ENCODE results near the gene ZNF292. TPM values are rescaled to one million over a fixed set of nuclear protein-coding genes. Genes with fewer than 3 reads are reported as not detected.
"Not testable (repeated sequence)": the region's sequence is repeated elsewhere in the genome, so short reads cannot be mapped to it uniquely, and the experiment has no call there.

The ZNF292 gene
- total RNA-seq, 2 donors from 2014 or later = 63.2 to 65.9 TPM

GRCh38 chr6:87209812-87210211 lies 54.4 kb downstream of the ZNF292 start:
- no peaks in the 10 kb centered on the region for H3K36me3 Mint-ChIP-seq
- peaks cover 40 to 48% of the 10 kb centered on the region in 2 donors for H3K4me1 Mint-ChIP-seq (ENCODE audit: low read depth in 2 of 2)
- no peak overlapping the region for H3K4me3 Mint-ChIP-seq
- ATAC-seq = no peak
- H3K27ac Mint-ChIP-seq = no peak overlapping the region
- no peaks in the 10 kb centered on the region for H3K9me3 Mint-ChIP-seq
- no peaks in the 10 kb centered on the region for H3K27me3 Mint-ChIP-seq
- no peak for DNase-seq (ENCODE audit: low spot score)

DNA sequence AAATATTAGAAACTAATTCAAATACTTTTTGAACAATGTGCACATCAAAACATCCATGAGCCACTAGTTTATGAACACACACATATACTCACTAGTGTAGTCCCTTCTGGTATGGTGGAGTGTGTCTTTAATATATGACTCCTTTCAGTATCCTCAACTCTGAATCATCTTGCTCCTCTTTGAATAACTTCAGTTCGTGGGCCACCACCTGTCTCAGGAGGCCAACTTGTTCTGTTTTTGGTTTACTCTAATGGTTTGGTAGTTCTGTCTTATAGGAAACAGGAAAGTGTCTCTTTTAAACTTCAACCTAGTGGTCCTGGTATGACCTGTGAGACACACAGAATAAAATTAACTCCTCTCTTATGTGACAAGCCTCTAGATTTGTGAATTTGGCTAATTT lies 55.6 kb downstream of the ZNF292 start:
- Mint-ChIP-seq H3K36me3 (no peaks in the 10 kb centered on the region), H3K4me1 (ENCODE audit: low read depth in 2 of 2) (peaks cover 40 to 43% of the 10 kb centered on the region in 2 donors), H3K27ac (no peak overlapping the region), H3K9me3 (no peaks in the 10 kb centered on the region), H3K27me3 (no peaks in the 10 kb centered on the region), H3K4me3 (no peak overlapping the region)
- DNase-seq (ENCODE audit: low spot score) (no peak), ATAC-seq (peak in 1 of 2 donors; percentile 75)

DNA sequence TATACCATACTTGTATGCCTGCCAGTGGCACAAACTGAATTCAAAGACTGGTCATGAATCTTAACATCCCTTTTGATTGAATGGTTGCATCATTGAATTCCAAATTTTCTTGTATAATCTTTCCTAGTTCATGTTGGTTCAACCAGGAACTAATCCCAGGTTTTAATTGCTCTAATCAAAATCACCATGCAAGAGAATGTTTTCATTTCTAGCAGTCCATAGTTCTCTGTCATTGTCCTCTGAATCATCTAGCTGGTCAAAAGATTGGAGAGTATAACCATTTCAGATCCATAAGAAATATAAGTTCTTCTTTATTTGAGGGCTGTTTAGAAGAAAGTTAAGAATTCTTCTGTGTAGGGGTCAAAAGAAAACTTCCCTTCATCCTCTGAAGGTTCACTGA lies 57.2 kb downstream of the ZNF292 start:
- peak overlapping the region in 1 of 2 donors; percentile 2 for H3K27ac Mint-ChIP-seq

DNA sequence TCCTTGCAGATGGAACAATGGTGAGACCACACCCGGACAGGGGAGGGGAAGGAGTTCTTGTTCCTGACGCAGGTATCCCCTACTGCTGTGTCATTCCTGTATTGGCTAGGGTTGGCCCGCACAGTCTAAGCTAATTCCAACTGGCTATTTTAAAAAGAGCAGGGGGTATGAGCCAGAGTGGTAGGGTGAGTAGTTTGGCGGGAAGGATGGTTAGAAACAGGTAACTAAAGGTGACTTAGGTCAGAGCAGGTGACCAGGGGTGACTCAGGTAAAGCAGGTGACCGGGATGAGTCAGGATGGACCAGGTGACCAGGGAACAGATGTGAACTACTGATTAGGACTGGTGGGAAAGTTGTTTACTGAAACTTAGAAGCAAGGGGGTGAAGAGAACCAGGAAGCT lies 58.0 kb downstream of the ZNF292 start:
- DNase-seq (ENCODE audit: low spot score) (no peak), ATAC-seq (no peak)
- peak overlapping the region; percentile 2 to 21 for H3K27ac Mint-ChIP-seq
- H3K4me1 Mint-ChIP-seq (ENCODE audit: low read depth in 2 of 2) = peaks cover 25 to 35% of the 10 kb centered on the region in 2 donors
- H3K36me3 Mint-ChIP-seq = no peaks in the 10 kb centered on the region
- H3K27me3 Mint-ChIP-seq = no peaks in the 10 kb centered on the region
- no peak overlapping the region for H3K4me3 Mint-ChIP-seq
- no peaks in the 10 kb centered on the region for H3K9me3 Mint-ChIP-seq

More for the DNA sequence above, 57.2 kb downstream of the ZNF292 start:
- no peak overlapping the region for H3K4me3 Mint-ChIP-seq
- H3K9me3 Mint-ChIP-seq = no peaks in the 10 kb centered on the region
- no peaks in the 10 kb centered on the region for H3K27me3 Mint-ChIP-seq
- ATAC-seq = no peak
- H3K36me3 Mint-ChIP-seq = no peaks in the 10 kb centered on the region
- no peak for DNase-seq (ENCODE audit: low spot score)
- peaks cover 33 to 41% of the 10 kb centered on the region in 2 donors for H3K4me1 Mint-ChIP-seq (ENCODE audit: low read depth in 2 of 2)

- H3K36me3 Mint-ChIP-seq = peaks cover 4% of the 10 kb centered on the region
- ATAC-seq = no peak
- no peak for DNase-seq (ENCODE audit: low spot score)
- H3K4me1 Mint-ChIP-seq (ENCODE audit: low read depth in 2 of 2) = peaks cover 17 to 30% of the 10 kb centered on the region in 2 donors
- H3K27ac Mint-ChIP-seq = no peak overlapping the region
- H3K27me3 Mint-ChIP-seq = no peaks in the 10 kb centered on the region
- H3K9me3 Mint-ChIP-seq = no peaks in the 10 kb centered on the region
- no peak overlapping the region for H3K4me3 Mint-ChIP-seq
These were observed 59.5 kb downstream of the ZNF292 start for GRCh38 chr6:87214831-87215230.

- H3K9me3 Mint-ChIP-seq = no peaks in the 10 kb centered on the region
- peaks cover 0 to 3% of the 10 kb centered on the region in 2 donors for H3K4me1 Mint-ChIP-seq (ENCODE audit: low read depth in 2 of 2)
- peaks cover 27% of the 10 kb centered on the region for H3K36me3 Mint-ChIP-seq
- no peaks in the 10 kb centered on the region for H3K27me3 Mint-ChIP-seq
- ATAC-seq (no peak), DNase-seq (ENCODE audit: low spot score) (no peak)
- H3K4me3 Mint-ChIP-seq = no peak overlapping the region
- no peak overlapping the region for H3K27ac Mint-ChIP-seq
These were observed 65.6 kb downstream of the ZNF292 start for GRCh38 chr6:87220997-87221396.

GRCh38 chr6:87222676-87223075 lies 67.3 kb downstream of the ZNF292 start:
- Mint-ChIP-seq H3K36me3 (peaks cover 27% of the 10 kb centered on the region), H3K27ac (no peak overlapping the region), H3K9me3 (no peaks in the 10 kb centered on the region), H3K4me1 (ENCODE audit: low read depth in 2 of 2) (peaks cover 0 to 3% of the 10 kb centered on the region in 2 donors), H3K4me3 (no peak overlapping the region), H3K27me3 (no peaks in the 10 kb centered on the region)
- DNase-seq (ENCODE audit: low spot score) (no peak), ATAC-seq (no peak)

DNA sequence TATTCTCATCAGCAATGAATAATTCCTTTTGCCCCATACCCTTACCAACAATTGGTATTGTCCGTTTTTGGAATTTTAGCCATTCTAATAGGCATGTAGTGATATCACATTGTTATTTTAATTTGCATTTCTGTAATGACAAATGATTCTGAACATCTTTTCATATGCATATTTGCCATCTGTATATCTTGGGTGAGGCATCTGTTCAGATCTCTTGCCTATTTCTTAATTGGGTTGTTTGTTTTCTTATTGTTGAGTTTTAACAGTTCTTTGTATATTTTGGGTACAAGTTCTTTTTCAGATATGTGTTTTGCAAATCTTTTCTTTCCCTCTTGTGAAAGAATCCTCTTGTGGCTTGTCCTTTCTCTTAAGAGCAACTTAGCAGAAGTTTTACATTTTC lies 69.6 kb downstream of the ZNF292 start:
- DNase-seq (ENCODE audit: low spot score) (no peak), ATAC-seq (no peak)
- Mint-ChIP-seq H3K4me3 (no peak overlapping the region), H3K27me3 (no peaks in the 10 kb centered on the region), H3K27ac (no peak overlapping the region), H3K4me1 (ENCODE audit: low read depth in 2 of 2) (peaks cover 4% of the 10 kb centered on the region in 2 donors), H3K36me3 (peaks cover 23% of the 10 kb centered on the region), H3K9me3 (no peaks in the 10 kb centered on the region)

DNA sequence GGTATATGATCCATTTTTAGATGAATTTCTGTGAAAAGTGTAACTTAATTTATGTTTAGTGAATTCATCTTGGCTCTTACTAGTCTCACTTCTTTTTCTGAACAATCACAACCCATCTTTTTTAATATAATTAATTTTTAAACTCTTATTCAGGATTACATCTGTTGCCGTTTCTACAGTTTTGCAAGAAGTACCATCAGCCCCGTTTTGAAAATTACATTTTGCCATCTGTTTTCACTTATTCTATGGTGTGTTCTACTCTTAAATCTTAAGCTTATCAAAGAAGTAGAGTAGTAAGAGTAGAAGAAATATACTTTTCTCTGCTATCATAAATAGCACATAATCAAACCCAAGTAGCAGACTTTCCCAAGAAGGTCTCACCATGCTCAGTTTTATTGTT lies 70.1 kb downstream of the ZNF292 start:
- peaks cover 23% of the 10 kb centered on the region for H3K36me3 Mint-ChIP-seq
- no peak overlapping the region for H3K4me3 Mint-ChIP-seq
- H3K4me1 Mint-ChIP-seq (ENCODE audit: low read depth in 2 of 2) = peaks cover 4 to 6% of the 10 kb centered on the region in 2 donors
- no peak overlapping the region for H3K27ac Mint-ChIP-seq
- DNase-seq (ENCODE audit: low spot score) = no peak
- no peaks in the 10 kb centered on the region for H3K9me3 Mint-ChIP-seq
- no peaks in the 10 kb centered on the region for H3K27me3 Mint-ChIP-seq
- no peak for ATAC-seq

- peaks cover 4 to 6% of the 10 kb centered on the region in 2 donors for H3K4me1 Mint-ChIP-seq (ENCODE audit: low read depth in 2 of 2)
- H3K9me3 Mint-ChIP-seq = no peaks in the 10 kb centered on the region
- no peak overlapping the region for H3K4me3 Mint-ChIP-seq
- H3K36me3 Mint-ChIP-seq = peaks cover 23% of the 10 kb centered on the region
- ATAC-seq (no peak), DNase-seq (ENCODE audit: low spot score) (no peak)
- H3K27me3 Mint-ChIP-seq = no peaks in the 10 kb centered on the region
- H3K27ac Mint-ChIP-seq = no peak overlapping the region
These were observed 70.6 kb downstream of the ZNF292 start for GRCh38 chr6:87225937-87226336.

DNA sequence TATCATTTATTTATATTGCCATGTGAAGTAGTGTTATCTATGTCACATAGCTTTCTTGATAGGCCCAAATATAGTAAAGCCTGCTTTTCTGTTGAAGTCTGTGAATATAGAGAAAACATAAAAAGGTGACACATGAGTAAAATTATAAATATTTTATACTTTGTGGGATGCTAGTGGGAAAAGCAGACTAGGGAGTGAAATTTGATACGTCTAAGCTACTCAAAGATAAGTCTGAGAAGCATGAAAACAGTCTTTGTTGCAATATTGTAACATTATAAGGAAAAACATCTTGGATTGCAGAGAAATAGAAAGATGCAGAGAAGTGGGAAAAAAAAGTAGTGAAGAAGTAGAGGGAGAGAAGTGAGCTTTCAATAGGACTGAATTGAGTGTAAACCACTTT lies 75.4 kb downstream of the ZNF292 start:
- Mint-ChIP-seq H3K27me3 (no peaks in the 10 kb centered on the region), H3K36me3 (no peaks in the 10 kb centered on the region), H3K4me1 (ENCODE audit: low read depth in 2 of 2) (peaks cover 4 to 6% of the 10 kb centered on the region in 2 donors), H3K9me3 (no peaks in the 10 kb centered on the region), H3K27ac (no peak overlapping the region), H3K4me3 (no peak overlapping the region)
- DNase-seq (ENCODE audit: low spot score) (no peak), ATAC-seq (no peak)

- ATAC-seq = no peak
- Mint-ChIP-seq H3K4me3 (no peak overlapping the region), H3K27me3 (no peaks in the 10 kb centered on the region), H3K27ac (no peak overlapping the region), H3K9me3 (no peaks in the 10 kb centered on the region), H3K36me3 (no peaks in the 10 kb centered on the region), H3K4me1 (ENCODE audit: low read depth in 2 of 2) (peaks cover 0 to 3% of the 10 kb centered on the region in 2 donors)
- no peak for DNase-seq (ENCODE audit: low spot score)
These were observed 82.4 kb downstream of the ZNF292 start for GRCh38 chr6:87237804-87238203.

- not testable (repeated sequence) for H3K4me1 Mint-ChIP-seq (ENCODE audit: low read depth in 2 of 2); ATAC-seq; DNase-seq (ENCODE audit: low spot score); H3K27ac Mint-ChIP-seq; H3K36me3 Mint-ChIP-seq; H3K27me3 Mint-ChIP-seq; H3K4me3 Mint-ChIP-seq; H3K9me3 Mint-ChIP-seq
These were observed 83.8 kb downstream of the ZNF292 start for GRCh38 chr6:87239098-87239635.

GRCh38 chr6:87241304-87241703 lies 85.9 kb downstream of the ZNF292 start:
- Mint-ChIP-seq H3K4me3 (no peak overlapping the region), H3K4me1 (ENCODE audit: low read depth in 2 of 2) (peaks cover 0 to 8% of the 10 kb centered on the region in 2 donors), H3K9me3 (no peaks in the 10 kb centered on the region), H3K27me3 (no peaks in the 10 kb centered on the region), H3K36me3 (peaks cover 4% of the 10 kb centered on the region), H3K27ac (no peak overlapping the region)
- DNase-seq (ENCODE audit: low spot score) = no peak
- no peak for ATAC-seq

DNA sequence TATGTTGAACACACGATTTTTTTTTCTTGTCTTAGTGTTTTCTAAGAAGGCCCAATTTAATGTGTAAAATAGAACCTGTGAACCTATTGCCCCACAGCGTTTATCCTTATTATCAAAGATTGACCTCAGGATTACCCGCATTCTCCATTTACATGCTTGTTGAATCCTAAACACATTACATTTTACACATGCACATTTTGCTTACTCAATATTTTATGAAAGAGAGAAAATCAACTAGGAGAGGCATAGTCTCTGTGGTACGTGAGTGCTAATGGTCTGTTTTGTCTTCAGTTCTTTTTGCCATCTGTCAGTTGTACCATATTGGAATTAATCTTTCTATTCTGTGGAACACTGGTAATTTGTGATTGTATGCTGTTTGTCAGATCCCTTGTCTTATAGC lies 86.9 kb downstream of the ZNF292 start:
- Mint-ChIP-seq H3K27me3 (no peaks in the 10 kb centered on the region), H3K4me3 (no peak overlapping the region), H3K36me3 (peaks cover 4% of the 10 kb centered on the region), H3K27ac (no peak overlapping the region), H3K4me1 (ENCODE audit: low read depth in 2 of 2) (peaks cover 0 to 8% of the 10 kb centered on the region in 2 donors), H3K9me3 (no peaks in the 10 kb centered on the region)
- DNase-seq (ENCODE audit: low spot score) (no peak), ATAC-seq (no peak)

Measured in natural killer cell treated with Interleukin-12 subunit alpha and Interleukin-12 subunit beta and Interleukin-15 and Interleukin-18, amount 100 ng/mL, for 72 hours (primary cell).